Progenitor cell of endocrine pancreas (in vitro differentiated cells): ENCODE data around the gene NT5DC4. TPM values are rescaled to one million over a fixed set of nuclear protein-coding genes. Genes with fewer than 3 reads are reported as not detected.

Experiments
- DNase-seq: peaks from one replicate; pipeline ENCODE4 v3.0.0; 2021; ENCODE audit warnings: low spot score; ENCODE audit not compliant: unreplicated experiment
- H3K27ac Mint-ChIP-seq: 2 replicates; pipeline ENCODE4 v1.8.0; 2021; ENCODE audit warnings: mild to moderate bottlenecking, moderate library complexity, mixed read lengths
- H3K27me3 Mint-ChIP-seq: 2 replicates; pipeline ENCODE4 v1.8.0; 2021; ENCODE audit warnings: mixed read lengths
- H3K36me3 Mint-ChIP-seq: 2 replicates; pipeline ENCODE4 v1.8.0; 2022; ENCODE audit warnings: mixed read lengths; ENCODE audit not compliant: insufficient read depth
- H3K4me1 Mint-ChIP-seq: 2 replicates; pipeline ENCODE4 v1.8.0; 2021; ENCODE audit warnings: low read depth, mixed read lengths
- H3K4me3 Mint-ChIP-seq: 2 replicates; pipeline ENCODE4 v1.8.0; 2021; ENCODE audit warnings: low read depth, mild to moderate bottlenecking, moderate library complexity, mixed read lengths
- H3K9me3 Mint-ChIP-seq: 2 replicates; pipeline ENCODE4 v1.8.0; 2021; ENCODE audit warnings: low read depth, mixed read lengths
- total RNA-seq: library from RNA; stranded (reverse); gene quantifications from 2 replicates; pipeline ENCODE4 v1.2.1, GENCODE V29; 2021
- TF ChIP-seq, protein P1 (sequence below): fragments of 200-600 bp; sonication (generic); IDR thresholded peaks from one replicate; pipeline ENCODE4 v1.5.0; 2021; ENCODE audit warnings: antibody characterized with exemption, mild to moderate bottlenecking; ENCODE audit not compliant: unreplicated experiment

NT5DC4 gene
- total RNA-seq, 1 donor from 2014 or later = not detected

DNA sequence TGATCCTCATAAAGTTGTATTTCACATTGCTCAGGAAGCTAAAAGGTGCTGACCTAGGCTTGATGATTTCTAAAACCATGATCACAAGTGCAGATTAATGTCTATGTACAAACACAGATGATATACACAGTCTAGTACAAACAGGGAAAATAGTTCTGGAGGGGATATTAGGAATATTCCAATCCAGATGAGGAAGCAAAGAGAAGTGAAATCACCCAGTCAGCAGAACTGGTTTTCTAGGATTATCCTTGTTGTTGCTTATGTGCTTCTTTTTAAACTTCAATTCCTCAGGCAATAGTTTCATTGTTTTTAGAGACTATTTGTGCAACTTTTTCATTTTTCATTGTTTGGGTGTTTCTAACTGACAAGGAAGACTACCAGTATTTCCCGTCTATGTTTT lies 58.8 kb downstream of the NT5DC4 start:
- Mint-ChIP-seq H3K27ac (no peak overlapping the region), H3K27me3 (peaks cover 23% of the 10 kb centered on the region), H3K4me1 (peaks cover 11% of the 10 kb centered on the region), H3K4me3 (no peak overlapping the region), H3K36me3 (no peaks in the 10 kb centered on the region), H3K9me3 (no peaks in the 10 kb centered on the region)
- TF ChIP-seq, protein P1, sequence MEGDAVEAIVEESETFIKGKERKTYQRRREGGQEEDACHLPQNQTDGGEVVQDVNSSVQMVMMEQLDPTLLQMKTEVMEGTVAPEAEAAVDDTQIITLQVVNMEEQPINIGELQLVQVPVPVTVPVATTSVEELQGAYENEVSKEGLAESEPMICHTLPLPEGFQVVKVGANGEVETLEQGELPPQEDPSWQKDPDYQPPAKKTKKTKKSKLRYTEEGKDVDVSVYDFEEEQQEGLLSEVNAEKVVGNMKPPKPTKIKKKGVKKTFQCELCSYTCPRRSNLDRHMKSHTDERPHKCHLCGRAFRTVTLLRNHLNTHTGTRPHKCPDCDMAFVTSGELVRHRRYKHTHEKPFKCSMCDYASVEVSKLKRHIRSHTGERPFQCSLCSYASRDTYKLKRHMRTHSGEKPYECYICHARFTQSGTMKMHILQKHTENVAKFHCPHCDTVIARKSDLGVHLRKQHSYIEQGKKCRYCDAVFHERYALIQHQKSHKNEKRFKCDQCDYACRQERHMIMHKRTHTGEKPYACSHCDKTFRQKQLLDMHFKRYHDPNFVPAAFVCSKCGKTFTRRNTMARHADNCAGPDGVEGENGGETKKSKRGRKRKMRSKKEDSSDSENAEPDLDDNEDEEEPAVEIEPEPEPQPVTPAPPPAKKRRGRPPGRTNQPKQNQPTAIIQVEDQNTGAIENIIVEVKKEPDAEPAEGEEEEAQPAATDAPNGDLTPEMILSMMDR = no peak
- DNase-seq = no peak

DNA sequence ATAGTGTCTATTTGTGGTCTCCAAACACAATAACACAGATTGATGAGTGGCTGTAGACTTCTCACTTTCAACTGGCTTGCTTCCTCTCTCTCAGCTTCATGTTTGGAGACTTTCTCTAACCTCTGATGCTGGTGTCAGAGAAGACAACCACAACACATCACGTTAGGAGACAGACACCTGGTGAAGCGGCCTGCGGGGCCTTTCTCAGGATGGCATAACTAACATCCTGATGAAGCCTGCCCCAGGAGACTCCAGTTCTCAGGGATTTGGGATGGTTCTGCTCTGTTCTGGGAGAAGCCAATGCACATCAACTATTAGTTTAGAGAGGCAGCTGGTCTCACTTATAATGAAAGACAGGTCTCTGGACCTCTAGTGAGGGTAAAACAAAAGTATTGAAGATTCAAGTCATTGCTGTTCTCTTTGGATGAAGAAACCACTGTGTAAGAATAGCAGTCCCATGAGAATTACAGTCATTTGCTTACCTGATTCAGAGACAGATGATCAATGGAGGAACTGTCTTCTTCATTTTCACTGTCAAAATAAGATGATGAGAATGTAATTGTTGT lies 61.5 kb downstream of the NT5DC4 start:
- Mint-ChIP-seq H3K9me3 (no peaks in the 10 kb centered on the region), H3K4me3 (no peak overlapping the region), H3K27me3 (peaks cover 23% of the 10 kb centered on the region), H3K36me3 (no peaks in the 10 kb centered on the region), H3K4me1 (peaks cover 7% of the 10 kb centered on the region), H3K27ac (no peak overlapping the region)
- TF ChIP-seq, protein P1 = no peak
- no peak for DNase-seq

- Mint-ChIP-seq H3K27me3 (peaks cover 23% of the 10 kb centered on the region), H3K4me1 (peaks cover 4% of the 10 kb centered on the region), H3K27ac (no peak overlapping the region), H3K9me3 (no peaks in the 10 kb centered on the region), H3K36me3 (no peaks in the 10 kb centered on the region), H3K4me3 (no peak overlapping the region)
- TF ChIP-seq, protein P1 = no peak
- no peak for DNase-seq
These were observed 62.4 kb downstream of the NT5DC4 start for GRCh38 chr2:112783187-112783714.

DNA sequence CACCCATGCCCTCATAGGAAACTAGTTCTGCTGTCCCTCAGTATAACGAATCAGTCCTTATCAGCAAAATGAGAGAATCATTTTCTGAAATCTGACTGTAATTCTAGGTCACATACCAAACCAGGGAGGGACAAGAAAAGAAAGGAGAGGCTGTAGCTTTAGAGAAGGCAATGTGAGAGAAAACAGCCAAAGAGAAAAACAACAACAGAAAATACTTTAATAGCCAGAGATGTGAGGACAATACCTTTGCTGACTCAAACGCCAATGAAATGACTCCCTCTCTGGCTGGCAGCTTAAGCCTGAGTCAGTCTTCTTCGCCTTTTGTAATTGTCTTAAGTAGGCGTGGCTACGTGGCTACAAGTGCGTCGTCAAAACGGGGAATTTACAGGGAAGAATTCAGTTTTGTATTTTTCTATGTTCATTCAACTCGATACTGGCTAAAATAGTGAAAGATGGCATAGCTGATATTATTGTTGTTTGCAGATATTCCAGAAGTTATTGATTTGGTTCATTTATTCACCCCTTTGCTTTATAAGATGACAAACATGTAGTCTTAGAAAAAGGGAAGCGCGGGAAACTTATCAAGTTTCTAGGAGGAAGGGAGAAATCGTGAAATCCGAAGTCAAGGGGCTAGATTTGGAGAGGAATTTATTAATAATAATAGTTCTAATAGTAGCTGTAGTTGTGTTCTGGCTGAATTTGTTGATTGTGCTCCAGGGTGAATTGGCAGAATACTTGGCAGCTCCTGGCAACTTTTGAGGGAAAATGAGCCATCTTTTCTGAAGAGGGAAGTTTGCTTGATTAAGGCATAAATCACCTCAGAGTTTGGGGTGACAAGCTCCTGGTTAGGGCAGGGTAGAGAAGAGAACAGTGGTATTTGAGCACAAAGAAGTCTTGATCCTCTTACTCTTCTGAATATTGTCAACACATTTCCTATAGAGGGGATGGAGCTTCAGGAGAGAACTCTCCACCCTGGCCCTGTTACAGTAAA lies 63.7 kb downstream of the NT5DC4 start, which contains the start of gene IL1A:
TSS of gene IL1A (minus strand) at position 295 of the 991 bp plus-strand sequence. CDS start 723 bp downstream, outside the sequence.
- TF ChIP-seq, protein P1 = no peak
- H3K27me3 Mint-ChIP-seq = peaks cover 23% of the 10 kb centered on the region
- H3K36me3 Mint-ChIP-seq = no peaks in the 10 kb centered on the region
- no peak for DNase-seq
- no peak within 1 kb of the TSS for H3K27ac Mint-ChIP-seq
- peaks cover 7% of the 10 kb centered on the region for H3K4me1 Mint-ChIP-seq
- no peaks in the 10 kb centered on the region for H3K9me3 Mint-ChIP-seq
- no peak within 1 kb of the TSS for H3K4me3 Mint-ChIP-seq

GRCh38 chr2:112787294-112787693 lies 66.5 kb downstream of the NT5DC4 start:
- TF ChIP-seq, protein P1 = no peak
- Mint-ChIP-seq H3K4me1 (peaks cover 7% of the 10 kb centered on the region), H3K9me3 (no peaks in the 10 kb centered on the region), H3K27ac (no peak overlapping the region), H3K36me3 (no peaks in the 10 kb centered on the region), H3K27me3 (peaks cover 23% of the 10 kb centered on the region), H3K4me3 (no peak overlapping the region)
- no peak for DNase-seq
